Naive B cell (primary cell): ENCODE data around the gene THADA. TPM values are rescaled to one million over a fixed set of nuclear protein-coding genes. Genes with fewer than 3 reads are reported as not detected.
"Not testable (repeated sequence)": the region's sequence is repeated elsewhere in the genome, so short reads cannot be mapped to it uniquely, and the experiment has no call there.

Source experiments
- ATAC-seq, 2 donors: fragments of 150-1000 bp; cut with Tn5 transposase; 2 replicates each; pipeline ENCODE4 v1.10.0; 2021; ENCODE audit warnings: low read depth in 2 of 2, mild to moderate bottlenecking in 2 of 2, moderate library complexity in 2 of 2
- DNase-seq: peaks from one replicate; pipeline ENCODE4 v3.0.0; 2022
- H3K27ac Mint-ChIP-seq, 6 donors: one replicate each; pipeline ENCODE4 v1.8.0; 2020 to 2022; ENCODE audit warnings: mild to moderate bottlenecking in 6 of 6, mixed read lengths in 6 of 6, moderate library complexity in 5 of 6, inconsistent platforms in 2 of 6
- H3K27me3 Mint-ChIP-seq, 3 donors: one replicate each; pipeline ENCODE4 v1.8.0; 2021 to 2022; ENCODE audit warnings: mixed read lengths in 3 of 3, mild to moderate bottlenecking in 1 of 3
- H3K36me3 Mint-ChIP-seq, 2 donors: one replicate each; pipeline ENCODE4 v1.8.0; 2020 to 2022; ENCODE audit warnings: mixed read lengths in 2 of 2, inconsistent platforms in 1 of 2, mild to moderate bottlenecking in 1 of 2
- H3K4me1 Mint-ChIP-seq, 3 donors: one replicate each; pipeline ENCODE4 v1.8.0; 2020 to 2022; ENCODE audit warnings: mixed read lengths in 3 of 3, inconsistent platforms in 1 of 3, mild to moderate bottlenecking in 1 of 3, moderate library complexity in 1 of 3
- H3K4me3 Mint-ChIP-seq, 8 donors: one replicate each; pipeline ENCODE4 v1.8.0; 2020 to 2022; ENCODE audit warnings: mild to moderate bottlenecking in 8 of 8, mixed read lengths in 8 of 8, moderate library complexity in 8 of 8, inconsistent platforms in 2 of 8
- H3K9me3 Mint-ChIP-seq, 7 donors: one replicate each; pipeline ENCODE4 v1.8.0; 2020 to 2022; ENCODE audit warnings: mixed read lengths in 7 of 7, mild to moderate bottlenecking in 5 of 7, inconsistent platforms in 2 of 7, moderate library complexity in 1 of 7
- polyA plus RNA-seq, 6 donors: library from polyadenylated mRNA; unstranded; fragments of 300-500 nt; fragmentation: Illumina TruSeq; gene quantifications; one replicate each; pipeline ENCODE4 v1.2.3, GENCODE V29; 2021; ENCODE audit warnings: low read depth in 6 of 6

THADA gene
- polyA plus RNA-seq, 6 donors from 2014 or later: 8.3 to 20.2 (median 13.0) TPM

DNA sequence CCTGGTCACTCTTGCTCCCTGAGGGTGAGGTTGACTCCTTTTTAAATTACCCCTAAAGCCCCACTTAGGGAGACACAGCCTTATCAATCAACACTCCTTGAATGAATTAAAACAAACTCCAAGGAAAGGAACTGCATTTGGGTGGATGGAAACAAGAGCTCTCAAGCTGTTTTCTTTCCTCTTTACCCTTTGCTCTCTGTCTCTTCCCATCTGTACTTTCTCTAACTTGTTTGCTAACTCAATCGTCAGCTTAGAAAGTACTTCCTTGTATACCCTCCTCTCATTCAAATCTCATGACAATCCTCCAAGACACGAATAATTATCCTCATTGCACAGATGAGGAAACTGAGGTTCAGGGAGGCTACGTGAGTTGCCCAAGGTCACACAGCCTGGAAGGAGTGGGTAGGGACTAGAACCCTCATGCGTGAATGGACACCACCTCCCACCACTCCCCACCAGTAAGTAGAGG, 402.2 kb downstream of the THADA start:
- no peaks in the 10 kb centered on the region for H3K27me3 Mint-ChIP-seq
- peaks cover 0 to 7% of the 10 kb centered on the region in 2 donors for H3K36me3 Mint-ChIP-seq
- no peak for DNase-seq
- peaks cover 0 to 1% (median 0%) of the 10 kb centered on the region in 7 donors for H3K9me3 Mint-ChIP-seq
- ATAC-seq: no peak
- peaks cover 43 to 66% (median 57%) of the 10 kb centered on the region in 3 donors for H3K4me1 Mint-ChIP-seq
- H3K27ac Mint-ChIP-seq: peak overlapping the region; percentile 79 to 97 (median 88)
- H3K4me3 Mint-ChIP-seq: peak overlapping the region in 2 of 8 donors; percentile 24 to 77

GRCh38 chr2:43192744-43193651, 402.8 kb downstream of the THADA start:
- H3K9me3 Mint-ChIP-seq: peaks cover 0 to 1% (median 0%) of the 10 kb centered on the region in 7 donors

GRCh38 chr2:43191947-43192516, 403.8 kb downstream of the THADA start:
- peak overlapping the region in 2 of 8 donors; percentile 35 to 42 for H3K4me3 Mint-ChIP-seq
- ATAC-seq (no peak), DNase-seq (no peak)

More at GRCh38 chr2:43192744-43193651, 402.8 kb downstream of the THADA start:
- H3K27ac Mint-ChIP-seq: peak overlapping the region; percentile 79 to 97 (median 90)
- peaks cover 45 to 62% (median 61%) of the 10 kb centered on the region in 3 donors for H3K4me1 Mint-ChIP-seq
- H3K36me3 Mint-ChIP-seq: peaks cover 0 to 7% of the 10 kb centered on the region in 2 donors
- ATAC-seq: no peak
- H3K27me3 Mint-ChIP-seq: no peaks in the 10 kb centered on the region
- DNase-seq: no peak
- H3K4me3 Mint-ChIP-seq: peak overlapping the region in 2 of 8 donors; percentile 24 to 77

DNA sequence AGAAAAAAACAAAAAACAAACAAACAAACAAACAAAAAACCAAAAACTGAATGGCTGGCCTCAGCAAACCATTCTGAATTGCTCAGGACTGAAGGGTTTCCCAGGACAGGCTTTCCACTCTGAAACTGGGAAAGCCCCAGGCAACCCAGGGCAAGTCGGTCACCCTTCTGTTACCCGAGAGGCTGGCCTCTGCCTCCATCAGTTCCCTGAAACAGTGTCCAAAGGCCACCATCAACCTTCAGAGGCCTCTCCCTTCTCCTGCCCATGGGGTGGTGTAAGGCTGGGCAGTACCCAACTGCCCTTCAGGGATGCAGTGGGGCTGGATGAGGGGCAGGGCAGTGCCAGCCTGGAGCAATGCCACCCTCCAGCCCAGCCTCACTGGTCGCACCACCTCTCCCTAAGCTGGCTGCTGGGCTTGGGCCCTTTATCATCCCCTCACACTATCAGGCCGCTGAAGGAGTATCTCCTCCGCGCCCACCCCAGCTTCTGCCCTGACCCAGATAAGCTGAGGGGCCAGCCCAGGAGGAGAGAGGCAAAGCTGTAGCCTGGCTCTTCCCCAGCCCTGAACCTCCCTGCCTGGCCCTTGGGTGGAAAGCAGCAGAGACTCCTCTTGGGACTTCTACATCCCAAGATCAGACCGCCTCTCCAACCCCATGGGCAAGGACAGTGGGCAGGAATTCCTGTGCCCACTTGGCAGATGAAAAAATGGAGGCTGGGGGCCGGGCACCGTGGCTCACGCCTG, 405.4 kb downstream of the THADA start:
- H3K9me3 Mint-ChIP-seq: no peaks in the 10 kb centered on the region

More at GRCh38 chr2:43191947-43192516, 403.8 kb downstream of the THADA start:
- H3K27me3 Mint-ChIP-seq: no peaks in the 10 kb centered on the region
- H3K27ac Mint-ChIP-seq: peak overlapping the region in 2 of 6 donors; percentile 81 to 83
- H3K9me3 Mint-ChIP-seq: no peaks in the 10 kb centered on the region
- H3K4me1 Mint-ChIP-seq: peaks cover 44 to 62% (median 61%) of the 10 kb centered on the region in 3 donors
- H3K36me3 Mint-ChIP-seq: peaks cover 0 to 7% of the 10 kb centered on the region in 2 donors

DNA sequence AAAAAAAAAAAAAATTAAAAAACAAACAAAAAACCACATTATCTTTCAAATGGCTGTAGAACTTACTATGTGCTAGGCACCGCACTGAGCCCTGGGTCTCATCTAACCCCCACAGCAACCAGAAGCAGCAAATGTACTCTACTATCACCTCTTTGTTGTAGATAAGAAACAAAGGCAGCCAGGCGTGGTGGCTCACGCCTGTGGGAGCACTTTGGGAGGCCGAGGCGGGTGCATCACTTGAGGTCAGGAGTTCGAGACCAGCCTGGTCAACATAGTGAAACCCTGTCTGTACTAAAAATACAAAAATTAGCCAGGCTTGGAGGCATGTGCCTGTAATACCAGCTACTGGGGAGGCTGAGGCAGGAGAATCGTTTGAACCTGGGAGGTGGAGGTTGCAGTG, 406.0 kb downstream of the THADA start:
- not testable (repeated sequence) for H3K4me3 Mint-ChIP-seq

More for the DNA sequence above, 405.4 kb downstream of the THADA start:
- Mint-ChIP-seq H3K36me3 (no peaks in the 10 kb centered on the region), H3K4me1 (peaks cover 36 to 53% (median 52%) of the 10 kb centered on the region in 3 donors), H3K27ac (peak overlapping the region in 1 of 6 donors; percentile 30), H3K4me3 (no peak overlapping the region), H3K27me3 (no peaks in the 10 kb centered on the region)
- DNase-seq (no peak), ATAC-seq (no peak)

GRCh38 chr2:43188561-43189386, 407.1 kb downstream of the THADA start:
- H3K9me3 Mint-ChIP-seq: peaks cover 0 to 2% (median 0%) of the 10 kb centered on the region in 7 donors
- H3K4me3 Mint-ChIP-seq: peak overlapping the region in 1 of 8 donors; percentile 9
- H3K4me1 Mint-ChIP-seq: peaks cover 26 to 53% (median 36%) of the 10 kb centered on the region in 3 donors
- no peaks in the 10 kb centered on the region for H3K27me3 Mint-ChIP-seq
- no peak for DNase-seq
- no peaks in the 10 kb centered on the region for H3K36me3 Mint-ChIP-seq
- H3K27ac Mint-ChIP-seq: peak overlapping the region in 3 of 6 donors; percentile 47 to 58 (median 51)
- ATAC-seq: no peak

More for the DNA sequence above, 406.0 kb downstream of the THADA start:
- H3K9me3 Mint-ChIP-seq, H3K27me3 Mint-ChIP-seq, DNase-seq, ATAC-seq, H3K36me3 Mint-ChIP-seq: not testable (repeated sequence)
- Mint-ChIP-seq H3K27ac (peak overlapping the region in 2 of 6 donors; percentile 56 to 81), H3K4me1 (peaks cover 32 to 53% (median 47%) of the 10 kb centered on the region in 3 donors)

- Mint-ChIP-seq H3K4me1 (peaks cover 17 to 39% (median 23%) of the 10 kb centered on the region in 3 donors), H3K4me3 (no peak overlapping the region)
- no peak for ATAC-seq
These were observed 409.0 kb downstream of the THADA start for GRCh38 chr2:43186679-43187374.

GRCh38 chr2:43186321-43186678, 409.5 kb downstream of the THADA start:
- Mint-ChIP-seq H3K9me3 (peaks cover 0 to 5% (median 0%) of the 10 kb centered on the region in 7 donors), H3K4me3 (peak overlapping the region in 1 of 8 donors; percentile 72), H3K36me3 (peaks cover 3 to 5% of the 10 kb centered on the region in 2 donors), H3K27me3 (no peaks in the 10 kb centered on the region), H3K4me1 (peaks cover 18 to 40% (median 22%) of the 10 kb centered on the region in 3 donors), H3K27ac (peak overlapping the region in 3 of 6 donors; percentile 18 to 84 (median 81))
- no peak for ATAC-seq
- no peak for DNase-seq

More at GRCh38 chr2:43186679-43187374, 409.0 kb downstream of the THADA start:
- H3K27ac Mint-ChIP-seq: peak overlapping the region in 4 of 6 donors; percentile 36 to 84 (median 82)
- H3K36me3 Mint-ChIP-seq: peaks cover 0 to under 1% of the 10 kb centered on the region in 2 donors
- no peaks in the 10 kb centered on the region for H3K27me3 Mint-ChIP-seq
- H3K9me3 Mint-ChIP-seq: peaks cover 0 to 2% (median 0%) of the 10 kb centered on the region in 7 donors
- DNase-seq: no peak

GRCh38 chr2:43185146-43185545, 410.7 kb downstream of the THADA start:
- H3K27me3 Mint-ChIP-seq: no peaks in the 10 kb centered on the region
- H3K4me3 Mint-ChIP-seq: no peak overlapping the region
- H3K27ac Mint-ChIP-seq: no peak overlapping the region
- DNase-seq: no peak
- peaks cover 0 to 8% (median 0%) of the 10 kb centered on the region in 7 donors for H3K9me3 Mint-ChIP-seq
- H3K4me1 Mint-ChIP-seq: peaks cover 27 to 49% (median 30%) of the 10 kb centered on the region in 3 donors
- ATAC-seq: no peak
- peaks cover 6 to 10% of the 10 kb centered on the region in 2 donors for H3K36me3 Mint-ChIP-seq

GRCh38 chr2:43184339-43184895, 411.4 kb downstream of the THADA start:
- peak overlapping the region in 2 of 6 donors; percentile 24 to 93 for H3K27ac Mint-ChIP-seq
- no peak for DNase-seq
- H3K36me3 Mint-ChIP-seq: peaks cover 6 to 10% of the 10 kb centered on the region in 2 donors
- no peak for ATAC-seq
- peaks cover 0 to 8% (median 0%) of the 10 kb centered on the region in 7 donors for H3K9me3 Mint-ChIP-seq
- no peak overlapping the region for H3K4me3 Mint-ChIP-seq
- no peaks in the 10 kb centered on the region for H3K27me3 Mint-ChIP-seq
- peaks cover 27 to 49% (median 31%) of the 10 kb centered on the region in 3 donors for H3K4me1 Mint-ChIP-seq

DNA sequence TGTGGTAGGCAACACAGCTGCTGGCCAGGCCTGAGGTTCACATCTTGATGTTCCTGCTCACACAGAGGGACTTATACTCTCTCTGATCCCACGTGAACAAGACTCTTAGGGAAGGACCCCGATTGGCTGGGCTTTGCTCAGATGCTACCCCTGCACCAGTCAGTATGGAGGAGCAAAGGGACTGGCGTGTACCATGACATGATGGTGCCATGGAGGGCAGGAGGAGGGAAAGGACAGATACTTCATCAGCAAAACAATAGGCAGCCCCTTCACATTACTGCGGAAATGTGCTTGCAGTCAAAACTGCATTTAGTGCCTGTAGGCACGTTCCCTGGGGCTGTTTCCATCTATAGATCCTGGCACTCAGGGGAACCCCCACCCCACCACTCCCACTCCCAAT, 412.1 kb downstream of the THADA start:
- Mint-ChIP-seq H3K9me3 (peaks cover 0 to 8% (median 0%) of the 10 kb centered on the region in 7 donors), H3K36me3 (peaks cover 6 to 10% of the 10 kb centered on the region in 2 donors), H3K27ac (peak overlapping the region in 1 of 6 donors; percentile 8), H3K27me3 (no peaks in the 10 kb centered on the region), H3K4me3 (peak overlapping the region in 1 of 8 donors; percentile 1), H3K4me1 (peaks cover 23 to 55% (median 33%) of the 10 kb centered on the region in 3 donors)
- ATAC-seq (no peak), DNase-seq (no peak)
